Measurements from ENCODE around the gene BSDC1. TPM values are rescaled to one million over a fixed set of nuclear protein-coding genes. Genes with fewer than 3 reads are reported as not detected.
A peak's percentile ranks its signal among the peaks of the same experiment; 100 is the strongest.

Gene BSDC1
- total and polyA plus RNA-seq, 2 of the 13 experiments (the other 11 are each of a cell fraction or from before 2014, with no cell fraction given) = 40.3 to 64.2 TPM

GRCh38 chr1:32351399-32352238, 42.6 kb downstream of the BSDC1 start (continued):
- TF ChIP-seq ESRRA (CRISPR knock-in tag; IDR thresholded peaks at IDR 0.05; ENCODE audit: low read depth) = no peak
- peak; percentile 63; the same call in 1 of the 2 replicates for TF ChIP-seq HES4 (CRISPR knock-in tag; IDR thresholded peaks at IDR 0.05; ENCODE audit: borderline replicate concordance)
- TF ChIP-seq FOXM1 (CRISPR knock-in tag; IDR thresholded peaks at IDR 0.05) = no peak
- TF ChIP-seq RARG (CRISPR knock-in tag; IDR thresholded peaks at IDR 0.05; ENCODE audit: low read depth) = no peak; the same call in 1 of the 2 replicates
- TF ChIP-seq ZNF230 (CRISPR knock-in tag; IDR thresholded peaks at IDR 0.05) = no peak
- no peak for TF ChIP-seq IKZF4 (CRISPR knock-in tag; IDR thresholded peaks at IDR 0.05; ENCODE audit: borderline replicate concordance, low read depth, not compliant biosample characterization)
- TF ChIP-seq ZFY (CRISPR knock-in tag; IDR thresholded peaks at IDR 0.05) = peak; percentile 92
- no peak for TF ChIP-seq ZNF530 (CRISPR knock-in tag; IDR thresholded peaks at IDR 0.05; ENCODE audit: low read depth)
- TF ChIP-seq ZNF766 (CRISPR knock-in tag; IDR thresholded peaks at IDR 0.05; ENCODE audit: borderline replicate concordance) = no peak; the same call in 1 of the 2 replicates
- TF ChIP-seq ZBTB20 (CRISPR knock-in tag; IDR thresholded peaks at IDR 0.05; ENCODE audit: borderline replicate concordance, low read depth) = no peak; the same call in 1 of the 2 replicates
- no peak for TF ChIP-seq MYNN (CRISPR knock-in tag; IDR thresholded peaks at IDR 0.05; ENCODE audit: low read depth)
- TF ChIP-seq TP53 (CRISPR knock-in tag; conservative IDR thresholded peaks at IDR 0.05) = no peak
- TF ChIP-seq HNF1A (IDR thresholded peaks at IDR 0.05; ENCODE audit: low read depth) = no peak
- 0 out of 2 replicates have a peak, but pooled peaks have one; percentile 12 for TF ChIP-seq HNF1A (CRISPR knock-in tag; IDR thresholded peaks at IDR 0.05; ENCODE audit: borderline replicate concordance)
- TF ChIP-seq GTF2F1 (IDR thresholded peaks at IDR 0.05; ENCODE audit: low read length) = no peak
- TF ChIP-seq MLXIP (CRISPR knock-in tag; IDR thresholded peaks at IDR 0.05; ENCODE audit: borderline replicate concordance) = peak; percentile 57; the same call in 1 of the 2 replicates
- no peak for TF ChIP-seq CREM (IDR thresholded peaks at IDR 0.05)
- TF ChIP-seq CREM (CRISPR knock-in tag; IDR thresholded peaks at IDR 0.05) = no peak
- no peak for TF ChIP-seq ZNF510 (CRISPR knock-in tag; IDR thresholded peaks at IDR 0.05; ENCODE audit: low read depth)
- TF ChIP-seq KDM6A (CRISPR knock-in tag; IDR thresholded peaks at IDR 0.05; ENCODE audit: low read depth) = no peak
- no peak for TF ChIP-seq ZBTB1 (CRISPR knock-in tag; IDR thresholded peaks at IDR 0.05; ENCODE audit: borderline replicate concordance)
- no peak for TF ChIP-seq ZBTB7A (CRISPR knock-in tag; IDR thresholded peaks at IDR 0.05)
- peak; percentile 17; the same call in 1 of the 2 replicates for TF ChIP-seq NR2C2 (CRISPR knock-in tag; IDR thresholded peaks at IDR 0.05; ENCODE audit: borderline replicate concordance)

Measured in HepG2 (cell line).